Stimulated activated CD4-positive, alpha-beta T cell treated with anti-CD3 and anti-CD28 coated beads, Interleukin-4, amount 100 ng/mL, for 48 hours (primary cell): ENCODE measurements around the gene REM2.
A peak's percentile ranks its signal among the peaks of the same experiment; 100 is the strongest.
"Not testable (repeated sequence)": the region's sequence is repeated elsewhere in the genome, so short reads cannot be mapped to it uniquely, and the experiment has no call there.

Experiments used
- DNase-seq, 2 donors: peaks; one replicate each; pipeline ENCODE4 v3.0.0-alpha.2; 2020; ENCODE audit warnings: low read depth in 2 of 2

REM2 gene

GRCh38 chr14:22848351-22849164 is 34.5 kb upstream of the REM2 start:
- DNase-seq, result no peak

- DNase-seq, result no peak
These were observed 33.7 kb upstream of the REM2 start for GRCh38 chr14:22849212-22849819.

- DNase-seq, result peak in 1 of 2 donors; percentile 26
These were observed 31.9 kb upstream of the REM2 start for GRCh38 chr14:22850944-22851764.

GRCh38 chr14:22852178-22852577 is 30.8 kb upstream of the REM2 start:
- not testable (repeated sequence) for DNase-seq

- DNase-seq, result no peak
These were observed 30.5 kb upstream of the REM2 start for GRCh38 chr14:22852599-22852939.

GRCh38 chr14:22852940-22853767 is 29.9 kb upstream of the REM2 start:
- DNase-seq, result peak; percentile 83 to 98

GRCh38 chr14:22854296-22854695 is 28.7 kb upstream of the REM2 start:
- not testable (repeated sequence) for DNase-seq

GRCh38 chr14:22854963-22855724 is 27.9 kb upstream of the REM2 start:
- DNase-seq, result no peak

DNA sequence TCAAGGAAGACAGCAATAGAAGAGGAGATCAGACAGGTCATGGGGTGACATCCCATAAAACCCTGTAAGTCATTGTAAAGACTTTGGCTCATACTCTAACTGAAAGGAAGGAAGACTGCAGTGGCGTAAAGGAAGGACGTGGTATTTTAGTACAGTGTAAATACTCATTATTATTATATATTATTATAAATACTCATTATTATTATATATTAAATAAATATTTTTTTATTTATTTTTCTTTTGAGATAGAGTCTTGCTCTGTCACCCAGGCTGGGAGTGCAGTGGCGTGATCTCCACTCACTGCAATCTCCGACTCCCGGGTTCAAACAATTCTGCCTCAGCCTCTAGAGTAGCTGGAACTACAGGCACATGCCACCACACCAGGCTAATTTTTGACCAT is 26.6 kb upstream of the REM2 start:
- DNase-seq, result no peak

GRCh38 chr14:22860377-22860776 is 22.6 kb upstream of the REM2 start:
- not testable (repeated sequence) for DNase-seq

- no peak for DNase-seq
These were observed 21.4 kb upstream of the REM2 start for GRCh38 chr14:22861651-22862050.

- no peak for DNase-seq
These were observed 18.0 kb upstream of the REM2 start for GRCh38 chr14:22864979-22865378.

DNA sequence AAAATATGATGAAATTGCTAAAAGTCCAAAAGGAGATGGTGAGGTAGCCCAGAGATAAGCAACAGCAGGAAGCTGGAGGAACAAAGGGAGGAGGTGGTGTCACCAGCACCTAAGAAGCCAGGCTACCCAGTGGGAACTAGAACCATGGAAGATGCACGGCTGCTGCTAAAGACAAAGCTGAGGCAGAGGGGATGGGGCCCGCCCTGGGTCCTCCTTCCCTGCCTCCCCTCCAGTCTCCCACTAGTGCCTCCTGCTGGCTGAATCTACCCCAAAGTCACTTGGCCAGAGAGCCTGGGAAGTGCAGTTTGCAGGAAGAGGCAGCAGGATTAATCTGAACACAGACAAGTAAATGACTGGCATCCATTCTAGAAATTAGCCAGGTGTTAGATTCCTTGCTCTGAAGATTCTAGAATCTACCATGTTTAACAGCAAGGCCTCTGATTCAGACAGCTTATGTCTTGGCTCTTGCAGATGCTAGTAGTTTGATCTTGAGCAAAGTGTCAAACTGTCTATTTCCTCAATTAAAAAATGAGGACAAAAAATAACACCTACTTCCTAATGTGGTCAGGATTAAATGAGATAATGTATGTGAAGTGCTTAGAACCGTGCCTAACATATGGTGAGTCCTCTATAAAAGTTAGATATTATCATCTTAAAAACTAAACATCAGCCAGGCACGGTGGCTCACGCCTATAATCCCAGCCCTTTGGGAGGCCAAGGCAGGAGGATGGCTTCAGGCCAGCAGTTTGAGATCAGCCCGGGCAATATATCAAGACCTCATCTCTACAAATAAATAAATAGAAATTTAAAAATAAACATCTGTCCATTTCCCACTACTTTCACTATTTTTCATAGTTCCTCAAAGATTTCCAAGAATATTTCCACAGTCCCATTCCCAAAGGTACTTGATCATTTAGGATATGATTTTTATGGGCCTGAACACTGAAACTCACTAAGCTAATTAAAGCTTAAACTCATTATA is 17.3 kb upstream of the REM2 start:
- no peak for DNase-seq

GRCh38 chr14:22866874-22867273 is 16.1 kb upstream of the REM2 start:
- no peak for DNase-seq

- DNase-seq, result no peak
These were observed 12.2 kb upstream of the REM2 start for GRCh38 chr14:22870811-22871223.

- peak; percentile 69 to 76 for DNase-seq
These were observed 11.6 kb upstream of the REM2 start, which contains the start of gene LRP10 for GRCh38 chr14:22871224-22872032. Gene LRP10, plus strand, starts transcription at chr14:22871740. Its CDS starts 564 bp downstream, at chr14:22872304.

DNA sequence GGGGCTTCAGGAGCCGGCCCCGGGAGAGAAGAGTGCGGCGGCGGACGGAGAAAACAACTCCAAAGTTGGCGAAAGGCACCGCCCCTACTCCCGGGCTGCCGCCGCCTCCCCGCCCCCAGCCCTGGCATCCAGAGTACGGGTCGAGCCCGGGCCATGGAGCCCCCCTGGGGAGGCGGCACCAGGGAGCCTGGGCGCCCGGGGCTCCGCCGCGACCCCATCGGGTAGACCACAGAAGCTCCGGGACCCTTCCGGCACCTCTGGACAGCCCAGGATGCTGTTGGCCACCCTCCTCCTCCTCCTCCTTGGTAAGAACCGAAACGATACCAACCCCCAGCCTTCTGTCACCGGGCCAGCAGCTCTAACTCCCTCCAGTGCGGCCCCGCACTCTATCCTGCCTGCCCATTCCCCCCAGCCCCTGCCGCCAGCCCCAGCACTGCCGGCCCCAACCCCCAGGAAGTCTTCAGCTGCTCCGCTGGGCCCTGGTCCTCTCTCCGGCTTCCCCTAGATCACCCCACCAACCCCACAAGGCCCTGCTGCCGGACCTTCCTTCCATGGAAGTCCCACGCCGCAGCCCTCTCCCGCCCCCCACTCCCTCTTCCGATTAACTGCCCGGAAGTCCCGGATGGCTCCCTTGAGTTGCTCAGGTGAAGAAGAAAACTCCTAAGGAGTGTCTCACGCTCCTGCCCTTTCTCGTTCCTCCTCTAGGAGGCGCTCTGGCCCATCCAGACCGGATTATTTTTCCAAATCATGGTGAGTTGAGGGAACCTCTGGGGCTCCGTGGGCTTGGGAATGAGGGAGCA is 10.8 kb upstream of the REM2 start:
- DNase-seq, result peak; percentile 67 to 68
